DMS 273 treated with DMSO at 0.1 percent for 48 hours (cell line): ENCODE data around the gene RTN3.
"Not testable (repeated sequence)": the region's sequence is repeated elsewhere in the genome, so short reads cannot be mapped to it uniquely, and the experiment has no call there.

Experiments
- DNase-seq: peaks from one replicate; lab custom pipeline; 2025; lab: John Stamatoyannopoulos, UW

The RTN3 gene

DNA sequence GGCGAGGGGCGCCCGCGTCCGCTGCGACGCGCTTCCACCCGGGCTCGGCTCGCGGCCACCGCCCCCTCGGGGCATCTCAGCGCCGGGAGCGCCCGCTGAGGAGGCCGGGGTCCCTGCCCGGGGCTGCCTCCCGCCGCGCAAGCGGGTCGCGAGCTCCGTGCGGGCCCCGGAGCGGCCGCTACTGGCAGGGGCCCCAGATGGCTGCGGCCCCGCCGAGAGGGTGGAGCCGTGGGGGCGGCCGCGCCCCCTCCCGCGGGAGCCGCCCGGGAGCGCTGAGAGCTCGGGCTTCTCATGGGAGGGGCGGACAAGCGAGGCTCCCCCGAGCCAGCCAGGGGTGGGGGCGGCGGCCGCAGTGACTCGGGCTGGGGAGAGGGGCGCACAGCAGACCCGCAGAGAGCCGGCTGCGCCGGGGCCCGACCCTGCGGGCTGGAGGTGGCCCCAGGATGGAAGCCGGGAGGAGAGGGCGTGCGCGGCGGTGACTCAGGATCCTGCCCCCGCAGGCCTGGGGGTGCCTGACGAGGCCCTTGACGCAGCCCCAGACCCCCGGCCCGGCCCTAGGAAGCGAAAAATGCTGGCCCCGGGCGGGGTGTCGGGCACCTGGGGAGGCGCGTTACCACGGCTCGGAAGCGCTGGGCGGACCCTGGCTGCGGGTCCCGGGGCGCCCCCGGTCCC is 87.9 kb downstream of the RTN3 start:
- no peak for DNase-seq

DNA sequence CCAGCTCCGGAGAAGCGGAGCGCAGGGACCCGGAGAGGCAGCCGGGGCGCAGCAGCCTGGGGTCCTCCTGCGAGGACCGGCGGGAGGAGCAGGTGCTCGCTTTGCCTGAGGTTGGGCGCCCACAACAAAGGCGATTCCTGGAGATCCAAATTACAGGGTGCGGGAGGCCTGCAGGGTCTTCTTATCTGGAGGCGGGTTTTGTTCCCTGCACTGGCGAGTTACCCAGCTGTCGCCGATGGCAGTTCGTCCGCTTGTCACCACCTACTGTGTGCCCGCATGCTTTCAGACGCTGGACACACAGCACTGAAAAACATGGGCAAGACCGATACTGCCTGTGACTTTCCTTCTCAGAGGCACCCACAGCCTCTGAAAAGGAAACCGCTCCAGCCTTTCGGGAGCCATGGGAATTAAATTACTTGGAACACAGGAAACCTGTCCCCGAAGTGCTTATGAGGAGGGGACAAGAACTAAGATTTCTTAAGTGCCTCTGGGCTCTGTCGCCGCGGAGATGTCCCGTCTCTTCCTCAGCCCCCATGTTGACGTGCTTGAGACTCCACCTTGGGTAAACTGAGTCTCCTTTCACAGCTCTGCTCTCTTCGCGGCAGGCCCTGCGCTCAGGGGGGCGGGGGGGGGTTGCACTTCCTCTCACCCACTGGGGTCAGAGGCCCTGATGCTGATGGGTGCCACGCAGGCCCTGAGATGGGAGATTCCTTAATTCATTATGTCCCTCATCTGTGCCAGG is 88.6 kb downstream of the RTN3 start:
- DNase-seq: no peak

DNA sequence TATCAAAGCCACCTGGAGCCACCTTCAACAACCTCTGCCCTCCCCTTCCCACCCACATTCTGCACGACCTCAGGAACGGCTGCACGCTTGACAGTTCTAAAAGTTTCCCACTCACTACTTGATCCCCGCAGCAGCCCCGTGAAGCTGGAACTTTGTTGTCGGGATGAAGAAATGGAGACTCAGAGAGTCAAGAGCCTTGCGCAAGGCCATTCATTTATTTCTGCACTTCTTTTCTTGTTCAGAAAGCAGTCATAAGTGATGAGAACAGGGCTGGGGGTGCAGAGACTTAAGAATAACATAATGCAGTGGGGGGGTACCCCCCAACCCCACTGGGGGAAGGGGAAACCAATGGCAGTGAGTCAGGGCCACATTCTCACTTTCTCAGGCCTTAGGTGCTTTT is 89.5 kb downstream of the RTN3 start:
- DNase-seq: no peak

DNA sequence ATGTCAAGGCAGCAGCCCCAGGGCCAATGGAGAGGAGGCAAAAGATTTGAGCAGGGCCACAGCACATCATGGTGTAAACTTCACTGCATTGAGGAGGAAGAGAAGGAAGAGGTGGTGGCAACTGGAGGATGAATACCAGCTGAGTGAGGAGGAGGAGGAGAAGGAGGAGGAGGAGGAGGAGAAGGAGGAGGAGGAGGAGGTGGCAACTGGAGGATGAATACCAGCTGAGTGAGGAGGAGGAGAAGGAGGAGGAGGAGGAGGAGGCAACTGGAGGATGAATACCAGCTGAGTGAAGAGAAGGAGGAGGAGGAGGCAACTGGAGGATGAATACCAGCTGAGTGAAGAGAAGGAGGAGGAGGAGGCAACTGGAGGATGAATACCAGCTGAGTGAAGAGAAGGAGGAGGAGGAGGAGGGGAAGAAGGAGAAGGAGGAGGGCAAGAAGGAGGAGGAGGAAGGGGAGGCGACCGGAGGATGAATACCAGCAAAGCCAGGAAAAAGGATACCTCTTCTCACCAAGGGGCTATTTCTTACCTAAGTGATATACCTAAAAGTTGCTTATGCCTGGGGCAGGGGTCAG is 90.5 kb downstream of the RTN3 start:
- not testable (repeated sequence) for DNase-seq

DNA sequence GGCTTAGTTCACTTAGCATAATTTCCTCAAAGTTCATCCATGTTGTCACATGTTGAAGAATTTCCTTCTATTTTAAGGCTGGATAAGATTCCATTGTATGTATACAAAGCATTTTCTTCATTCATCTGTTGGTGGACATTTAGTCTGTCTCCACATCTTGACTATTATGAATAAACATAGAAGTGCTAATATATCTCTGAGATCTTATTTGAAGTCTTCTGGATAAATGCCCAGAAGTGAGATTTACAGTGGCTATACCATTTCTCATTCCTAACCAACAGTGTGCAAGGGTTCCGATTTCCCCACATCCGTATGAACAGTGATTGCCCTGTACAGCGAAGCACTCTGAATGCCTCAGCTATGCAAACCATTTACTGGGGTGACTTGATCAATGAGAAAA is 93.9 kb downstream of the RTN3 start:
- DNase-seq: no peak

DNA sequence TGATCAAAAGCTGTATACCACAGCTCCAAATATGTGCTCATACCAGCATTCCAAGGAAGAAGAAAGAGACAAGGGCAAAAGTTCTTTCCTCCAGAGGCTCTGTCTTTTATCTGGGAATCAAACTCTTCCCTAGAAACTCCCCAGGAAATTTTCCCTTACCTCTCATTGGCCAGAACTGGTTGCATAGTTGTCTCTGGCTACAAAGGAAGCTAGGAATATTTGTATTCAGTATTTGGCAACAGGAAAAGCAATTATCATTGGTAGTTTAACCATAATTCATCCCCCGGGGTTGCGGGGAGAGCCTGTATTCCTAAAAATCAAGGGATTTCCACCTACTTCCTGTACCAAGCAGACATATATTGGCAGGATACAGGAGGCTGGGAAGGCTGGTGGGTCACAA is 97.7 kb downstream of the RTN3 start:
- no peak for DNase-seq

DNA sequence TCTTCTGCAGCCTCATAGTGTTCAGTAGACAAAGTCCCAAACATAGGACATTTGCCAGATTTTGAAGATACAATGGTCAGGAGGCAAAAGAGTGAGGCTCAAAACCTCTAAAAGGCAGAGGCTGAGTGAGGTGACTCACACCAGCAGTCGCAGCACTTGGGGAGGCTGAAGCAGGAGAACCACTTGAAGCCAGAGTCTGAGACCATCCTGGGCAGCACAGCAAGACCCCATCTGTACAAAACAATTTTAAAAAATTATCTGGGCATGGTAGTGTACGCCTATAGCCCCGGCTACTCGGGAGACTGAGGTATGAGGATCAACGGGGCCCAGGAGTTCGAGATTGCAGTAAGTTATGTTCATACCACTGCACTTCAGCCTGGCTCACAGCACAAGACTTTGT is 101.4 kb downstream of the RTN3 start:
- no peak for DNase-seq

DNA sequence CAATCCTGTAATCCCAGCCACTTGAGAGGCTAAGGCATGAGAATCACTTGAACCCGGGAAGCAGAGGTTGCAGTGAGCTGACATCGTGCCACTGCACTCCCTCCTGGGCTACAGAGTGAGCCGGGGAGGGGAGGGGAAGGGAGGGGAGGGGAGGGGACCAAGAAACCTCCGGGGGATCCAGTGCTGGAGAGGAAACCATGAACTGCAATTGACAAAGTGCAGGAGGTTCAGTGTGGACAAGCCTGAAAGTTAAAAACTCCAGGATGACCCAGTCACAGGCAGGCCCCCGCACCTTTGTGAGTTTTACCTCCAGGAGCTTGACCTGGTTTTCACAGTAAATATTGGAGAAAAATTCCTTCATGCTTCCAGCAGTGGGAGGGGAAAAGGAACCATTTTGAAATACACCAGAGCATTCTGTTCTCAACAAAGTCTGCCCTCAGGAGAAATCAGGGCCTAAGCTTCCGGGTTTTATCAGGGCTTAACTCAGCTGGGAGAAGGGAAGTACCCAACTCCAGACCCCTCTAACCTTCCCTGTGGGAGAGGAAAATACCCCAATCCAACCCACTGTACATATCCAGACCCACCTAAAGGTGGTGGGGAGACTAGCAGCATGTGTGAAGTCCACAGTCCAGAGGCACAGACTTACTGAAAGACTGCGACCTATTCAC is 102.8 kb downstream of the RTN3 start:
- no peak for DNase-seq

DNA sequence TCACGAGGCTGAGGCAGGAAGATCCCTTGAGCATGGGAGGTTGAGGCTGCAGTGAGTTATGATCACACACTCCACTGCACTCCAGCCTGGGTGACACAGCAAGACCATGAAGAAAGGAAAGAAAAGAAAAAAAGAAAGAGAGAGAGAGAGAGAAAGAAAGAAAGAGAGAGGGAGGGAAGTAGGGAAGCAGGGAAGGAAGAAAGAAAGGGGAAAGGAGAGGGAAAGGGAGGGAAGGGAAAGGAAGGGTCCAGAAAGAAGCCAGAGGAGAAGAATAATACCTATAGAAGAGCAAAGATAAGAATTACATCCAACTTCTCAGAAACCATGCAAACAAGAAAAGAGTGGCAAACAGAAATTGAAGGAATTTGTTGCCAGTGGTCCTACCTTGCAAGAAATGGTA is 104.5 kb downstream of the RTN3 start:
- no peak for DNase-seq

DNA sequence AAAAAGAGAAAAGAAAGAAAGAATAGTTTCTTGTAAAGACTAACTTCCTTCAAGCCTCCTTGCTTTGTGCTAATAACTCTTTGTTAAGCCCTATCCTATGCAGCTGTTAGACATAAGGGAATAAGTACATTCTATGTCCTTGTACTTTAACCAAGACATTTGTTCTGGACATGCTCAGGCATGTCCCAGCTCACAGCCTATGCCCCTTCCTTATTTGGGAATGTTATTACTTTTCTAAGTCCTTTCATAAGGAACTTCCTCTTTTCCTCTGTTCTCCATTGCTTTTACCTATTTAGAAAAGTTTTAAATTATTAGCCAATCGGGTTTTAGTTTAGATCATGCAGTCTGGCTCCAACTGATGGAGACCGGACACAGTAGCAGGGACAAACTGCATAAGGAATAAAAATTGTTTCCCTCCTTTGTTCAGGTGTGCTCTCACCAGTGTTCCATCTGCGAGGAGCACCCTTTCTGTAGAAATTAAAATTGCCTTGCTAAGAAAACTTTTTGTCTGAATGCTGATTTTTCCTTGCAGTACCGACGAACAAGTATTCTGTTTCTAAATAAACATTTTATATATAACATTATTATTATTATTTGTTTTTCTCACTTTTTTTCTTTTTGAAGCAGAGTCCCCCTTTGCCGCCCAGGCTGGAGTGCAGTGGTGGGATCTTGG is 110.3 kb downstream of the RTN3 start:
- DNase-seq: no peak

DNA sequence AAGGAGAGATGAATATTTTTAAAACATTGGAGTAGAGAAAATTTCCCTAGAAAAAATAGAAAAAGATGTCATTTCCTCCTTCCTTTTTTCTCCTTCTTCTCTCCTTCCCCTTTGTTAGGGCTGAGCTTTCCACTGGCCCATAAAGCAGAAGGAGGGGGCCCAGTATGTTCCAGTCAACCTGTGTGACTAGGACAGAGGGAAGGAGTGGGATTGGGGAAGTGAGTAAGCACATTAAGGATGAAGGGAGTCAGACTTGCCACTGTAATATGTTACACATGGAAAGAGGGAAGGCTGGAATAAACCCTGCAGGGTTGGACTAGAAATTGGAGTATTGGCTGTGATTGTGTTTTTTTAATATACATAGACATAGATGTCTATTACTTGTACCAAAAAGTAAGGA is 111.9 kb downstream of the RTN3 start:
- DNase-seq: no peak

DNA sequence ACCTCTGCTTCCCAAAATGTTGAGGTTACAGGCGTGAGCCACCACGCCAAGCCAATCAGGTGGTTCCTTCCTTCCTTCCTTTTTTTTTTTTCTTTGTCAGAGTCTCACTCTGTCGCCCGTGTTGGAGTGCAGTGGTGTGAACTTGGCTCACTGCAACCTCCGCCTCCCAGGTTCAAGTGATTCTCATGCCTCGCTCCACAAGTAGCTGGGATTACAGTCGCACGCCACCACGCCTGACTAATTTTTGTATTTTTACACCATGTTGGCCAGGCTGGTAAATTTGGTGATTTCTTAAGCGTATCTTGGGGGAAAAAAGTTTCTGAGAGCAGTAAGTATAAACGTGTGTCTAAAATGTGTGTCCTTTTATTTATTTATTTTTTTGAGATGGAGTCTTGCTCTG is 113.8 kb downstream of the RTN3 start:
- DNase-seq: no peak

DNA sequence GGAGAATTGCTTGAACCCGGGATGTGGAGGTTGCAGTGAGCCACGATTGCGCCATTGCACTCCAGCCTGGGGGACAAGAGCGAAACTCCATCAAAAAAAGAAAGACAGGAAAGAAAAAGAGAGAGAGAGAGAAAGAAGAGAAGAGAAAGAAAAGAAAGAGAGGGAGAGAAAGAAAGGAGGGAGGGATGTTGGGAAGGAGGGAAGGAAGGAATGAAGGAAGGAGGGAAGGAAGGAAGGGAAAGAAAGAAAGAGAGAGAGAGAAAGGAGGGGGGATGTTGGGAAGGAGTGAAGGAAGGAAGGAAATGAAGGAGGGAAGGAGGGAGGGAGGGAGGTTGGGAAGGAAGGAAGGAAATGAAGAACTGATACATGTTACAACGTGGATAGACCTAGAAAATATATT is 119.6 kb downstream of the RTN3 start:
- no peak for DNase-seq

DNA sequence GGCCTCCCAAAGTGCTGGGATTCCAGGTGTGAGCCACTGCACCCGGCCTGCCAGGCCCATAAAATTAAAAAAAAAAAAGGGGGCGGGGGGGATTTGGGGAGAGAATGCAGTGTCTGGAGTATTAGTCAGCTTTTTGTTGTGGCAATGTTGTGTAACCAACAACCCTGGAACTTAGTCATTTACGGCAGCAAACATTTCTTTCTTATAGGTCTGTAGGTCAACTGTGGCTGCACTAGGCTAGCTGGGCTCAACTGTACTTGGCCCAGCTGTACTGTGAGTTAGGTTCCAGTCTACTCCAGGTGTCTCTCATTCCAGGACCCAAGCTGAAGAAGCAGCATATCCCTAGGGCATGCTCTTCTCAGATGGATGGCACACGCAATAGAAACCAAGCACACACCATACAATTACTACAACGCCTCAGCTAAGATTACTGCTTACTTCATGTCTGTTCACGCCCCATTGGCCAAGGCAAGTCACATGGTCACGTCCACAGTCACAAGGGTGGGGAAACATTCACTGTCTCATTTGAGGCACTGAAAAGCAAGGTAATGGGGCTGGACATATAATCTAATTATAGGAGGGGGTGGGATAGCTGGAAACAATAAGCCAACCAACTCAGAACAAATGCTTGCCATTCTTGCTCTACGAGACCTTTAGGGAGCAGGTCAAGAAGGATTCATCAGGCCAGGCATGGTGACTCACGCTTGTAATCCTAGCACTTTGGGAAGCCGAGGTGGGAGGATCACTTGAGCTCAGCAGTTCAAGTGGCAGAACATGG is 121.5 kb downstream of the RTN3 start:
- no peak for DNase-seq

DNA sequence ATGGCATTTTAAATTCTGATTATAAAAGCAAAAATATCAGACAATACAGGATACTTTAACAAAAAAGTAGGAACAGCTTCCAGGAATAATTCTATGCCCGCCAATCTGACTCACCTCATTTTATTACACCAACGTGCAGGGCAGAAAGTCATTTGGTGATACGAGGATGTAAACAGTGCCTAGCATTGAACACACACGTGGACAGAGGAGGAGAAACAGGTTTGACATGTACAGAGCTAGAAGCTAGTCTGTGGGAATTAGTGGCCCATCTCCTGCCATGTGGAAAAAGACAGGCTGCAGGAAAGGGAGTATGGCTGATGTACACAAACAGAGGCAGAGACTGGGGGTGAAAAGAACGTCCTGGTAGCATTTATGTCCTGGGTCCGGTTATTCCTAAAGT is 123.0 kb downstream of the RTN3 start:
- DNase-seq: no peak

DNA sequence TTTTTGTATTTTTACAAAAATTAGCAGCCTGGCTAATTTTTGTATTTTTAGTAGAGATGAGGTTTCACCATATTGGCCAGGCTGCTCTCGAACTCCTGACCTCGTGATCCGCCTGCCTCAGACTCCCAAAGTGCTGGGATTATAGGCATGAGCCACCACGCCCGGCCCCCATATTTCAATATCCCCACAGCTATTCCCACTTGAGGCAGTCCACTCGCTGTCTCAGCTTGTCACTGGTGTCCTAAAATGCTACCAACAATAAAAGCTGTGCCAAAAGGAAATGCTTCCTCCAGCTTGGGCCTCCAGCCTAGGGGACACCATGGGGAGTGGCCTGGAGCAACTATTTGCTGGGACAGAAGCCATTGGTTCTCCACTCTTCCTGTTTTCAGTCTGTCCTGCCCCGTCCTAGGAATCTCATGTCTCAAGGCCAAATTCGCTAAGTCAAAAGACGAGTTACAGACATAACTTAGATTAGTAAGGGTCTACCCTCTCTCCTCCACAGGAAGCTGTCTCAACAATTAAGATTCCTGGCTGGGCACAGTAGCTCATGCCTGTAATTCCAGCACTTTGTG is 124.6 kb downstream of the RTN3 start:
- DNase-seq: no peak
